ENCODE data around the gene TTC7B. TPM values are rescaled to one million over a fixed set of nuclear protein-coding genes. Genes with fewer than 3 reads are reported as not detected.

The TTC7B gene
- total and polyA plus RNA-seq, 2 of the 13 experiments (the other 11 are each of a cell fraction or from before 2014, with no cell fraction given): 1.3 to 3.2 TPM

- intact Hi-C loops (cut with micrococcal nuclease; ENCODE audit: unreplicated experiment) (no loop called here), in situ Hi-C loops (cut with HindIII; ENCODE audit: extremely low pct_ligation_motif_present, low pct_unique_long_range_greater_than_20kb) (no loop called here)
- no peak for DNase-seq (ENCODE audit: low spot score)
- Histone ChIP-seq H4K20me1 (ENCODE audit: insufficient read depth, low read length) (no peaks in the 10 kb centered on the region), H3K4me1 (ENCODE audit: insufficient read depth, low read length) (peaks cover 14% of the 10 kb centered on the region), H3K79me2 (ENCODE audit: insufficient read depth, low read length) (no peaks in the 10 kb centered on the region), H3K9me3 (ENCODE audit: low read length) (no peaks in the 10 kb centered on the region), H3K4me3 (replicated peaks in 1 of 3; ENCODE audit: insufficient read depth in 1 of 3, low read depth in 2 of 3, low read length in 3 of 3) (no peak overlapping the region), H3K27me3 (ENCODE audit: control insufficient read depth in 1 of 2, insufficient read depth in 2 of 2, low read length in 2 of 2) (peaks cover 0 to 7% of the 10 kb centered on the region in 2 experiments; a peak in 2 of 5 replicates), H3K27ac (ENCODE audit: extremely low read length, insufficient read depth, low read length) (no peak overlapping the region), H3K36me3 (replicated peaks in 1 of 2; ENCODE audit: control insufficient read depth in 1 of 2, insufficient read depth in 2 of 2, low read length in 2 of 2) (no peaks in the 10 kb centered on the region), H3K9ac (ENCODE audit: insufficient read depth, low read depth, low read length) (no peak overlapping the region), H3K4me2 (ENCODE audit: low read depth, low read length) (no peak overlapping the region), H2AFZ (ENCODE audit: low read length) (no peak overlapping the region)
- CTCF ChIA-PET (ENCODE audit: low intra/inter-chr PET ratio, low total read pairs): no interaction called here
- POLR2A ChIA-PET: interaction anchor here (0.6 kb wide), 1 partner anchor 19 kb away, joined by 3 read pairs; no protein-coding TSS in a partner anchor
- no peak for ATAC-seq
- no TSS peak for BruUV-seq (replicated peaks)
- TF ChIP-seq ZUFSP (CRISPR knock-in tag; IDR thresholded peaks at IDR 0.05; ENCODE audit: borderline replicate concordance) (no peak), TRIM24 (CRISPR knock-in tag; IDR thresholded peaks at IDR 0.05) (no peak), KIAA2018 (CRISPR knock-in tag; IDR thresholded peaks at IDR 0.05; ENCODE audit: borderline replicate concordance) (no peak), ZNF788 (CRISPR knock-in tag; IDR thresholded peaks at IDR 0.05; ENCODE audit: borderline replicate concordance) (no peak), BRCA1 (CRISPR knock-in tag; IDR thresholded peaks at IDR 0.05) (no peak), IRX3 (CRISPR knock-in tag; IDR thresholded peaks at IDR 0.05; ENCODE audit: borderline replicate concordance, low read depth) (no peak)
- 55% methylated on average over 10 of the region's 10 CpGs for WGBS (ENCODE audit: low lambda C conversion rate)
- FAIRE-seq: no peak
Observed at GRCh38 chr14:90831821-90832220, 15.6 kb upstream of the TTC7B start.
